ENCODE data around the gene ACSL6. TPM values are rescaled to one million over a fixed set of nuclear protein-coding genes. Genes with fewer than 3 reads are reported as not detected.

The ACSL6 gene
- total RNA-seq, 2 donors from 2014 or later = 0.71 to 1.6 TPM

- Histone ChIP-seq H3K4me1 (no peaks in the 10 kb centered on the region), H3K27ac (no peak overlapping the region), H3K9me3 (no peaks in the 10 kb centered on the region), H3K4me3 (no peak overlapping the region), H3K27me3 (no peaks in the 10 kb centered on the region), H3K36me3 (no peaks in the 10 kb centered on the region)
- no peak for TF ChIP-seq CTCF (IDR thresholded peaks at IDR 0.05)
- DNase-seq (ENCODE audit: low spot score) = no peak
Observed at GRCh38 chr5:131994533-131995226, 16.8 kb downstream of the ACSL6 start.

GRCh38 chr5:131994090-131994489 is 17.4 kb downstream of the ACSL6 start:
- Histone ChIP-seq H3K27ac (no peak overlapping the region), H3K4me1 (no peaks in the 10 kb centered on the region), H3K27me3 (no peaks in the 10 kb centered on the region), H3K9me3 (no peaks in the 10 kb centered on the region), H3K36me3 (no peaks in the 10 kb centered on the region), H3K4me3 (no peak overlapping the region)
- TF ChIP-seq CTCF (IDR thresholded peaks at IDR 0.05) = no peak
- no peak for DNase-seq (ENCODE audit: low spot score)

DNA sequence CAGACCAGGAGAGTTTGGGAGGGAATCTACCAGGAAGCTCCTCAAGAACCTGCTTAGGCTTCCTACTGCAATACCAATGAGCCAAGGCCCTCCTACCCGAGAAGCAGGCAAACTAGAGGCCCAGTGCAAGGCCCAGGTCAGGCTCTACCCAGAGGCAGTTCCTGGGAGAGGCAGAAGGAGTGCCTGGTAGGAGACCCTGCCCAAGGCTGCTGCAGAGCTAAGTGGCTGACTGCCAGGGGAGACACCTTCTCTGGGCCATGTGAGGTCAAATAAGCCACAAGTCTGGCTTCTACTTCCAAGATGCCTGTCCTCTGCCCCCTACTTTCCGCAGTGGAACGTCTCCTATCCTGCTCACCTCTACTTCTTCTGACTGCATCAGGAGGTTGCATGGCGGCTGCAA is 17.8 kb downstream of the ACSL6 start:
- Histone ChIP-seq H3K36me3 (no peaks in the 10 kb centered on the region), H3K27ac (no peak overlapping the region), H3K4me3 (no peak overlapping the region), H3K4me1 (no peaks in the 10 kb centered on the region), H3K9me3 (no peaks in the 10 kb centered on the region), H3K27me3 (no peaks in the 10 kb centered on the region)
- DNase-seq (ENCODE audit: low spot score) = no peak
- no peak for TF ChIP-seq CTCF (IDR thresholded peaks at IDR 0.05)

- Histone ChIP-seq H3K9me3 (no peaks in the 10 kb centered on the region), H3K27ac (no peak overlapping the region), H3K36me3 (no peaks in the 10 kb centered on the region), H3K4me1 (no peaks in the 10 kb centered on the region), H3K27me3 (no peaks in the 10 kb centered on the region), H3K4me3 (no peak overlapping the region)
- no peak for TF ChIP-seq CTCF (IDR thresholded peaks at IDR 0.05)
- no peak for DNase-seq (ENCODE audit: low spot score)
Observed at GRCh38 chr5:131992370-131992769, 19.1 kb downstream of the ACSL6 start.

DNA sequence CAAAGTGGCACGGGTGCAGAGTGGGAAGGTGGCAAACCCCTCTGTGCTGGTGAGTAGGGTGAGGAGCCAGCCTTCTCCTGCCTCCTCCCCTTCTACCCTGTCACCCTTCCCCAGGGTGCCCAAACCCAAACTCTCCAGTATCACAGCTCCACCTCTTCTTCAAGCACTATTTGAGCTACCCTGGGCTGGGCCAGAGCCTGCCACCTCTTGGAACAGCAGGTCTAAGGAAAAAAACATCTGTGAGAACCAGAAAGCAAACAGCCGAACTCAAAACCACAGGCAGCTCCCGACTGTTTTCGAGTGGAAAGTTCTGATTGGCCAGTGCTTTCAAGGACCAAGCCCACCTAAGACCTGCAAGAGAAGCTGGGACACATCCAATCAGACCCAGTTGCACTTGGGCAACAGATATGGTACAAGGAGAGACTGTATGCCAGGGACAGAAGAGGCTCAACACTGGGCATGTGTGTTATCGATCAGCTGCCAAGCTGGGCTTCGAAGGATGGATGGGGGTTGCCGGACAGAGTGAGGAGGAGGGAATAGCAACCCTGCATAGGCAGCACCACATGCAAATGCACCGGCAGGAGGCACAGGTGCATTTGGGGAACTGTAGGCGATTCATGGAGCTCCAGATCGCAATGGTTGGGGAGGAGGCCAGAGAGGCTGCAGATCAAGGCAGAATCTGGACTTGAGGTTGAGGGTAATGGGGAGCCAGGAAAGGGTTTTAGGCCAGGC is 19.7 kb downstream of the ACSL6 start:
- Histone ChIP-seq H3K4me1 (no peaks in the 10 kb centered on the region), H3K9me3 (no peaks in the 10 kb centered on the region), H3K27me3 (no peaks in the 10 kb centered on the region), H3K4me3 (no peak overlapping the region), H3K36me3 (no peaks in the 10 kb centered on the region), H3K27ac (no peak overlapping the region)
- DNase-seq (ENCODE audit: low spot score) = no peak
- TF ChIP-seq CTCF (IDR thresholded peaks at IDR 0.05) = no peak

All from right atrium auricular region (tissue), 2 donors.